ENCODE results near the gene PNPLA7.
"Not testable (repeated sequence)": the region's sequence is repeated elsewhere in the genome, so short reads cannot be mapped to it uniquely, and the experiment has no call there.

PNPLA7 gene

GRCh38 chr9:137575364-137575715 lies 25.1 kb upstream of the PNPLA7 start:
- DNase-seq (ENCODE audit: low spot score): no peak

GRCh38 chr9:137574192-137574591 lies 24.0 kb upstream of the PNPLA7 start:
- no peak for DNase-seq (ENCODE audit: low spot score)

DNA sequence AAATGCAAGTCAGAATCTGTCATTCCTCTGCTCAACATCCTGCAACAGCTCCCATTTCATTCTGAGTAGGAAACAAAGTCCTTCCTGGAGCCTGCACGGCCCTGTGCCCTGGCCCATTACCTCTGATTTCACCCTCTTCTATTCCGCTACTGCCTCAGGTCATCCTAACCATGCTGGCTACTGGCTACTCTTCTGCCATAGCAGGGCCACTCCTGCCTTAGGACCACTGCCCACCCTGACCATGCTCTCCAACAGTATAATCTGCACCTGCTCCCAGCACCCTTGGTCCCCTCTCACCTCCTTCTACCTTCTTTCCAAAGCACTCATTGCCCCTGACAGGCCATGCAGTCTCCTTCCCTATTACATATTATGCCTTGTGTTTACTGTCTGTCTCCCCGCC lies 20.4 kb upstream of the PNPLA7 start:
- DNase-seq (ENCODE audit: low spot score): no peak

- no peak for DNase-seq (ENCODE audit: low spot score)
Measured at GRCh38 chr9:137569609-137570203, 19.5 kb upstream of the PNPLA7 start.

- not testable (repeated sequence) for DNase-seq (ENCODE audit: low spot score)
Measured at GRCh38 chr9:137568445-137568844, 18.2 kb upstream of the PNPLA7 start.

DNA sequence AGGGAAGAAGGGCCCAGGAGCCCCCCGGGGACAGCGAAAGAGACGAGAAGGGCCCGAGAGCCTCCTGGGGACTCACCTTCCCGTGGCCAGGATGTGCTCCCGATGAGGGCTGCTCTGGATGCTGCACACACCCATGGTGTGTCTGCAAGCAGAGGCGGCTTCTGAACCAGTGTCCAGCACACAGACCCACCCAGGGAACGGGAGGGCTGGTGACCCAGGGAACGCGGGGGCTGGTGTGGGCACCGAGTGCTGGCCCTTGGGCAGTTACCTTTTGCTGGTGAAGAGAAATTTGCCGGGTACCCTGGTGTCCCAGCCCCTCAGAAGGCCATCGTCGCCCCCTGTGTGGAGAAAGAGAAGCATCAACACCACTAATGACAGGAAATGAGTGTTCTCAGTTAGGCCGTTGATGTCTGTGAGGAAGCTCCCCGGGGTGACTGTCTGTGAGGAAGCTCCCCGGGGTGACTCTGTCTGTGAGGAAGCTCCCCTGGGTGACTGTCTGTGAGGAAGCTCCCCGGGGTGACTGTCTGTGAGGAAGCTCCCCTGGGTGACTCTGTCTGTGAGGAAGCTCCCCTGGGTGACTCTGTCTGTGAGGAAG lies 14.7 kb upstream of the PNPLA7 start:
- DNase-seq (ENCODE audit: low spot score): no peak

DNA sequence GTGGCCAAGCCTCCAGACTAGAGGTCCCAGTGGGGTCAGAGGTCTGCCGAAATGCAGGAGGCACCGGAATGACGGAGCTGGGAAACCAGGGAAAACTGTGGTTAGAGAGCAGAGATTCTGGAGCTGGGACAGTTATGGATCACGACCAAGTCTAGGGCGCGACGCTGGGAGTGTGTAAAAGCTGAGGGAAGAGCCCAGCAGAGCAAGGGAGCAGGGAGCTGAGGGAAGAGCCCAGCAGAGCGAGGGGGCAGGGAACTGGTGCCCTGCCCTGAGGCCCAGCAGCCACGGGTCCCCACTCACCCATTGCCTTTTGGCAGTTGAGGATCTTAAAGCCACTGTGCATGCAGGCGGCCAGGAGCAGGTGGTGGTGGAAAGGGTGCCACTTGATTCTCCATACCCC lies 13.9 kb upstream of the PNPLA7 start:
- DNase-seq (ENCODE audit: low spot score): no peak

GRCh38 chr9:137558127-137558526 lies 7.9 kb upstream of the PNPLA7 start:
- no peak for DNase-seq (ENCODE audit: low spot score)

DNA sequence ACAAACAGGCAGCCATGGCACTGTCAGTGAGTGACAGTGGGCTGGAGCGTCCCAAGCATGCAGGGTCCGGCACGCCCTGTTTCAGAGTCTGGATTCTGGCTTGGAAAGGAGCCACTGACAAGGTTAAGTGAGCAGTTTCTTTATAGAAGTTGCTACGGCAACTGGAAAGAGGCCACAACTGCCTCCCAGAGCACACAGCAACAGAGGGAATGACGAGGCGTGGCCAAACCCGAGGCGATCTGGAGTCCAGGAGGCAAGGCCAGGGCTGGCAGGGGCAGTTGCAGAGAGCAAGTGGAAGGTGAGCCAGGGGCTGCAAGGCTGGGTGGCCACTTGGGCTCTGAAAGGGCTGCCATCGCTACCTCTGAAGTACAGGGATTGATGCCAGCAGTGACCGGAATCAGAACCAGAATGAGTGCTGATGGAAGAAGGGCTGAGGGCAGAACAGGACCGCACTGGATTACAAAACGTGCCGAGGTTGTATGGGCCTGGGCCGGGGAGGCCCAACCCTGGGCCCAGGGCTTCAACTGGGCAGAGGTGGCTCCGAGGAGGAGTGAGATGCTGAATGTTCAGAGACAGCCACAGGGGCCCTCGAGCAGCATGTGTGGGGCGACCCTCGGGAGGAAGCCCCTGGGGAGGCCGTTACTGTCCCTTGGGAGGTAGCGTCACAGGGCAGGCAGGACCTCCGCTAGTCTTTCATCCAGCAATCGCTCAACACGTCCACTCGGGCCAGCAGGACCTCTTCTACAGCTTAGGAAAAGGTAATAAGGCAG lies 6.1 kb upstream of the PNPLA7 start:
- DNase-seq (ENCODE audit: low spot score): no peak

GRCh38 chr9:137555179-137555578 lies 5.0 kb upstream of the PNPLA7 start:
- DNase-seq (ENCODE audit: low spot score): no peak

GRCh38 chr9:137554349-137554748 lies 4.1 kb upstream of the PNPLA7 start:
- DNase-seq (ENCODE audit: low spot score): no peak

- DNase-seq (ENCODE audit: low spot score): not testable (repeated sequence)
Measured at GRCh38 chr9:137553654-137554053, 3.5 kb upstream of the PNPLA7 start.

DNA sequence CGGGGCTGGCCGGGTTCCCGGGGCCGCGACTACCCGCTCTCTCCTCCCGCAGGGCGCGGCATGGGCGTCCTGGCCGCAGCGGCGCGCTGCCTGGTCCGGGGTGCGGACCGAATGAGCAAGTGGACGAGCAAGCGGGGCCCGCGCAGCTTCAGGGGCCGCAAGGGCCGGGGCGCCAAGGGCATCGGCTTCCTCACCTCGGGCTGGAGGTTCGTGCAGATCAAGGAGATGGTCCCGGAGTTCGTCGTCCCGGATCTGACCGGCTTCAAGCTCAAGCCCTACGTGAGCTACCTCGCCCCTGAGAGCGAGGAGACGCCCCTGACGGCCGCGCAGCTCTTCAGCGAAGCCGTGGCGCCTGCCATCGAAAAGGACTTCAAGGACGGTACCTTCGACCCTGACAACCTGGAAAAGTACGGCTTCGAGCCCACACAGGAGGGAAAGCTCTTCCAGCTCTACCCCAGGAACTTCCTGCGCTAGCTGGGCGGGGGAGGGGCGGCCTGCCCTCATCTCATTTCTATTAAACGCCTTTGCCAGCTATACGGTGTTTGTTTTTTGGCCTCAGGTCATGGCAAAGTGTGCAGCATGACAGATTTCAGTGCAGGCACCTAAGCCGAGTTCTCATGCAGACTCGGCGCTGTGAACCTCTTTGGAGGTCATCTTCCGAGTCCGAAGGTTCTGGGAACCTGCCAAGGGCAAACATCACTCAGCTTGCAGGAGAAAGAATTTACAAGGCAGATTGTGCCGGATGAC lies 2.0 kb upstream of the PNPLA7 start:
- DNase-seq (ENCODE audit: low spot score): peak; percentile 56

- DNase-seq (ENCODE audit: low spot score): peak; percentile 99
Measured at GRCh38 chr9:137551264-137552021, 1.2 kb upstream of the PNPLA7 start, which contains the start of gene MRPL41. Gene MRPL41, plus strand, starts transcription at chr9:137551879. Its CDS starts 203 bp downstream, at chr9:137552082.

- DNase-seq (ENCODE audit: low spot score): not testable (repeated sequence)
Measured at GRCh38 chr9:137550958-137551263, 709 bp upstream of the PNPLA7 start.

GRCh38 chr9:137547687-137548543 lies 2.3 kb downstream of the PNPLA7 start:
- DNase-seq (ENCODE audit: low spot score): no peak

DNA sequence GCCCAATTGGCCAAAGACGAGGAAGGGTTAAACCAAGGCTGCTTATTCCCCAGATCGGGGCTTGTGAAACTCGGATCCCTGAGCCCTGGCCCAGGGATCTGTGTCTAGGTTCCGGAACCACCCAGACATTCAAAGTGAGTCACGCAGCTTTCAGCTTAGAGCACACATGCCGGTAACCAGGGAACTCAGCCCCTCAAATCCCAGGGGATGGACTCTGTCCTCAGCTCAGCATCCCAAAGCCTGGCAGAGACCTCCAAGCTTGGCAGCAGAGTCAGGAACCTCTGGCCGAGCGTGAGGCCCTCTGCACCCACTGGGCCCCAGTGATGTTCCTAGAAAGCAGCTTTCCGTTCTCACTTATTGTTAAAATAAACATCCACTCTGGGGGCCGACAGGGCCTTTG lies 5.1 kb downstream of the PNPLA7 start:
- DNase-seq (ENCODE audit: low spot score): peak; percentile 35

DNA sequence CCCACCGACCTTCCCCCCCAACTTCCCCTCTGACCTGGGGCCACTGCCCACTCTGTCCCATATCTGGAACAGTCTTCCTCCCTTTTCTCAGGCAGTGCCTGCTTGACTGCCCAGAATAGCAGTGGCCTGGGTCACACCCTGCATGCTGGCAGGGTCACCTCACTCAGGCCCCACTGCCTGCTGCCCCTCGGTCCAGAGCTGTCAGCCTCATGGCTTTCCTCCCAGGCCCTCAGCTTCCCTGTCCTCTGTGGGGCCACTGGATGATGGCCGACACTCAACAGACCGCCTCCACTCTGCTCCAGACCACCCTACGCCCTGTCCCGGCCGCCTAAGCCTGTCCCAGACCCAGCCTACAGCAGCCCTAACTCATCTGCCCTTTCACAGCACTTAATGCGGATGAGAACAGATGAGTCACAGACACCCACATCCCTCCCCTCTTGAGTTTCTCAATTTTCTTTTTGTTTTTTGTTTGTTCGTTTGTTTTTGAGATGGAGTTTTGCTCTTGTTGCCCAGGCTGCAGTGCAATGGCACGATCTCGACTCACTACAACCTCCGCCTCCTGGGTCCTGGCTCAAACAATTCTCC lies 5.9 kb downstream of the PNPLA7 start:
- no peak for DNase-seq (ENCODE audit: low spot score)

GRCh38 chr9:137543237-137543963 lies 6.8 kb downstream of the PNPLA7 start:
- no peak for DNase-seq (ENCODE audit: low spot score)

DNA sequence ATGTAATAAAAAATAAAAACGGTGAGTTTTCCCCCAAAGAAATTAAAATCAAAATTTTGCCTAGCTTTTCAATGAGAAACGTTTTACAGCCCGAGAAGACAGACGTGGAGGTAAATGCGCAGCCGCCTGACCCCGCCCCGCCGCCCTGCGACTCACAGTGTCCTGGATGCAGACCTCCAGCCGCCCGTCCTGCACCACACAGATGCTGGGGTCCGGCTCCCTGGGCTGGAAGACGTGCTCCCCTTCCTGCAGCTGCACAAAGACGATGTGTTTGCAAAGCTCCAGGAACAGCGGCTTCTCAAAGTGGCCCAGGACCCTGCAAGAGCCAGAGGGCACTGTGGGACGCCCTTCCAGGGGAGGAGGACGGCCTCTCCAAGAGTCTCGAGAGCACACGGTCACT lies 7.7 kb downstream of the PNPLA7 start:
- DNase-seq (ENCODE audit: low spot score): no peak

Measured in hepatic stellate cell (primary cell).